Common myeloid progenitor, CD34-positive (primary cell): ENCODE data around the gene FAM227B.
"Not testable (repeated sequence)": the region's sequence is repeated elsewhere in the genome, so short reads cannot be mapped to it uniquely, and the experiment has no call there.

Experiments used
- CTCF ChIA-PET: fragments of 350-600 bp; sonication (Branson Sonifier 250); formaldehyde crosslinking; loops from one replicate; lab custom pipeline; 2021; ENCODE audit warnings: antibody characterized with exemption; lab: Charles Lee
- POLR2A ChIA-PET: fragments of 350-600 bp; sonication (Branson Sonifier 250); formaldehyde crosslinking; loops from one replicate; lab custom pipeline; 2021; ENCODE audit warnings: antibody characterized with exemption; lab: Charles Lee
- DNase-seq, 3 donors: peaks; one replicate each; pipeline versions ENCODE4 v3.0.0 to v3.0.0-alpha.2; 2013
- H3K27ac ChIP-seq, 2 experiments: 1 replicate in 1 of 2; 2 replicates in 1 of 2; pipeline ENCODE4 v1.7.0; 2013; ENCODE audit warnings: inconsistent platforms in 2 of 2, low read length in 2 of 2, mild to moderate bottlenecking in 2 of 2, low read depth in 1 of 2, moderate library complexity in 1 of 2; ENCODE audit not compliant: severe bottlenecking in 2 of 2, insufficient read depth in 1 of 2, poor library complexity in 1 of 2
- H3K27me3 ChIP-seq, 5 experiments: replicated peaks in 2 of 5; 1 replicate in 3 of 5; 2 replicates in 2 of 5; pipeline versions ENCODE4 v1.6.1 to v1.7.0; 2013; ENCODE audit warnings: low read length in 4 of 5, mild to moderate bottlenecking in 2 of 5, moderate library complexity in 2 of 5, inconsistent platforms in 1 of 5; ENCODE audit not compliant: insufficient read depth in 5 of 5, control insufficient read depth in 4 of 5
- H3K36me3 ChIP-seq, 4 experiments: 1 replicate in 2 of 4; 2 replicates in 2 of 4; pipeline versions ENCODE4 v1.6.1 to v1.7.0; 2013; ENCODE audit warnings: low read length in 3 of 4, control low read depth in 1 of 4, mild to moderate bottlenecking in 1 of 4; ENCODE audit not compliant: control insufficient read depth in 4 of 4, insufficient read depth in 4 of 4
- H3K4me1 ChIP-seq, 4 experiments: 1 replicate in 3 of 4; 2 replicates in 1 of 4; pipeline versions ENCODE4 v1.6.1 to v1.7.1; 2013; ENCODE audit warnings: low read length in 3 of 4, mild to moderate bottlenecking in 3 of 4, control low read depth in 1 of 4, inconsistent platforms in 1 of 4, moderate library complexity in 1 of 4; ENCODE audit not compliant: control insufficient read depth in 4 of 4, insufficient read depth in 4 of 4; ENCODE audit errors: control extremely low read depth in 1 of 4
- H3K4me3 ChIP-seq, 7 experiments: 1 replicate in 4 of 7; 2 replicates in 3 of 7; pipeline versions ENCODE4 v1.5.1 to v1.7.0; 2013; ENCODE audit warnings: mild to moderate bottlenecking in 7 of 7, low read length in 6 of 7, moderate library complexity in 6 of 7, inconsistent platforms in 2 of 7, low read depth in 2 of 7, control low read depth in 1 of 7; ENCODE audit not compliant: insufficient read depth in 4 of 7, control insufficient read depth in 1 of 7; ENCODE audit errors: extremely low read depth in 1 of 7
- H3K9me3 ChIP-seq, 5 experiments: 1 replicate in 4 of 5; 2 replicates in 1 of 5; pipeline versions ENCODE4 v1.6.1 to v1.7.1; 2013; ENCODE audit warnings: low read length in 4 of 5, mild to moderate bottlenecking in 2 of 5, inconsistent platforms in 1 of 5, low read depth in 1 of 5, moderate library complexity in 1 of 5; ENCODE audit not compliant: control insufficient read depth in 4 of 5, insufficient read depth in 2 of 5; ENCODE audit errors: control extremely low read depth in 1 of 5
- WGBS: methylation state at CpG from one replicate; pipeline ENCODE4 v1.1.5; 2013; ENCODE audit not compliant: insufficient coverage; 5-methylcytosine and 5-hydroxymethylcytosine counted together

The FAM227B gene

GRCh38 chr15:49521802-49522201, 98.8 kb downstream of the FAM227B start:
- DNase-seq: peak in 1 of 3 donors; percentile 3
- H3K4me1 ChIP-seq: no peaks in the 10 kb centered on the region
- H3K27ac ChIP-seq: no peak overlapping the region
- peaks cover 0 to 22% (median 6%) of the 10 kb centered on the region in 5 experiments for H3K9me3 ChIP-seq
- no peaks in the 10 kb centered on the region for H3K27me3 ChIP-seq
- H3K36me3 ChIP-seq: no peaks in the 10 kb centered on the region
- CTCF ChIA-PET: interaction anchor here (0.7 kb wide), 1 partner anchor 45 kb away, joined by 3 read pairs; no protein-coding TSS in a partner anchor
- H3K4me3 ChIP-seq: no peak overlapping the region
- POLR2A ChIA-PET: interaction anchor here (0.6 kb wide), 1 partner anchor 17 kb away, joined by 5 read pairs; no protein-coding TSS in a partner anchor
- WGBS: 100% methylated on average over 2 of the region's 3 CpGs

DNA sequence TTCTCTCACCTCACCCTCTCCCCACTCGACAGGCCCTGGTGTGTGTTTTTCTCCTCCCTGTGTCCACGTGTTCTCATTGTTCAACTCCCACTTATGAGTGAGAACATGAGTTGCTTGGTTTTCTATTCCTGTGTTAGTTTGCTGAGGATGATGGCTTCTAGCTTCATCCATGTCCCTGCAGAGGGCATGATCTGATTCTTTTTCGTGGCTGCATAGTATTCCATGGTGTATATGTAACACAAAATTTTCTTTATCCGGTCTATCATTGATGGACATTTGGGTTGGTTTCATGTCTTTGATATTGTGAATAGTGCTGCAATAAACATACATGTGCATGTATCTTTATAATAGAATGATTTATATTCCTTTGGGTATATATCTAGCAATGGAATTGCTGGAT, 107.9 kb downstream of the FAM227B start:
- CTCF ChIA-PET, H3K4me3 ChIP-seq, H3K9me3 ChIP-seq, H3K27me3 ChIP-seq, H3K36me3 ChIP-seq, DNase-seq, POLR2A ChIA-PET, H3K27ac ChIP-seq, H3K4me1 ChIP-seq: not testable (repeated sequence)
- WGBS: no CpG with 5 or more reads among the region's 4 CpGs

DNA sequence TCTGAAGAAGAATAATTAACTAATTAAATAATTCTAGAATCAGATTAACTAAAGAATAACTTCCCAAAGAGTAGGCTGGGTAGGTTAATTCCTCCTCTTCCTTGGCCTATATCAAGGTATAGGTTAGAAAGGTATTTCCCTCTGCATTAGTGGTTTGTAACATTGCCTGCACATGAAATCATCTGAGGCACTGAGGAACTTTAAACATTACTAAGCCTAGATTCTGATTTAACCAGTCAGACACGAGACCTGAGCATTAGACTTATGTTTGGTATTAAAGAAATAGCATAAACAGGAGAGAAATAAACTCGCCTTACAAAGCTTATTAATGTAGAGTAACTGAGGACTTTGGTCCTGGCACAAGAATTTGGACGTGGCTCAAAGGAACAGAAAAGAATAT, 113.4 kb downstream of the FAM227B start:
- ChIA-PET POLR2A (no interaction called here), CTCF (no interaction called here)
- Histone ChIP-seq H3K36me3 (no peaks in the 10 kb centered on the region), H3K4me1 (no peaks in the 10 kb centered on the region), H3K4me3 (no peak overlapping the region), H3K27me3 (no peaks in the 10 kb centered on the region), H3K9me3 (peaks cover 0 to 7% (median under 1%) of the 10 kb centered on the region in 5 experiments), H3K27ac (no peak overlapping the region)
- WGBS: 100% methylated on average over 3 of the region's 3 CpGs
- no peak for DNase-seq

DNA sequence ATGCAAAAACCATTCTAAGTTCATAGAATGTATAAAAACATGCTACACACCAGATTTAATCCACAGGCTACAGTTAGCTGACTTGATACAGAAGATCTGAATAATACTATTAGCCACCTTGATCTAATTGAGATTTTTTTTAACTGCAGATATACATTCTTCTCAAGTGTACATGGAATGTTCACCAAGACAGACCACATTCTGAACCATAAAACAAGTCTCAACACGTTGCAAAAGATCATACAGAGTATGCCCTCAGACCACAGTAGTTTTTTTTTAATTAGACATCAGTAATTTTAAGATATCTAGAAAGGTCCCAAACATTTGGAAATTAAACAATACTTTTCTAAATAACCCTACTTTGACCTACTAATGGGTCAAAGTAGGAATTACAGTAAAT, 114.3 kb downstream of the FAM227B start:
- Histone ChIP-seq H3K4me3 (no peak overlapping the region), H3K27ac (no peak overlapping the region), H3K27me3 (no peaks in the 10 kb centered on the region), H3K4me1 (no peaks in the 10 kb centered on the region), H3K9me3 (peaks cover 0 to 15% (median 8%) of the 10 kb centered on the region in 5 experiments), H3K36me3 (no peaks in the 10 kb centered on the region)
- CTCF ChIA-PET: no interaction called here
- POLR2A ChIA-PET: no interaction called here
- no CpG with 5 or more reads among the region's 1 CpG for WGBS
- no peak for DNase-seq

DNA sequence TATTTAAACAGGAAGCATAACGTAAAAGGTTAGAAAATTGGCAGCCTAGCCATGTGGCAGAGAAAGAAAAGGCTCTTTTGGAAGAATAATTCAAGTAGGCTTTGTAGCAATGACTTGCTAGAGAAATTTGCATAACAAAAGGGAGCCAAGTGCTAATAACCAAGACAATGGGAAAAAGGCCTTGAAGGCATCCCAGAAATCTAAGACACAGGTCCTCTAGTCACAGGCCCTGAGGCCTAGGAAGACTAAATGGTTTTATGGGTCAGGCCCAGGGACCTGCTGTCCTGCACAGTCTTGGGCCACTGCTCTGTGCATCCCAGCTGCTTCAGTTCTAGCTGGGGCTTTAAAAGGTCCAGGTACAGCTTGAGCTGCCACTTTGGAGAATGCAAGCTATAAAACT, 119.0 kb downstream of the FAM227B start:
- Histone ChIP-seq H3K36me3 (no peaks in the 10 kb centered on the region), H3K9me3 (peaks cover 0 to 18% (median 12%) of the 10 kb centered on the region in 5 experiments), H3K27ac (no peak overlapping the region), H3K4me3 (no peak overlapping the region), H3K27me3 (no peaks in the 10 kb centered on the region), H3K4me1 (no peaks in the 10 kb centered on the region)
- WGBS: 100% methylated on average over 1 of the region's 1 CpG
- DNase-seq: no peak
- ChIA-PET CTCF (no interaction called here), POLR2A (no interaction called here)

- POLR2A ChIA-PET: no interaction called here
- no peaks in the 10 kb centered on the region for H3K4me1 ChIP-seq
- no CpG with 5 or more reads among the region's 3 CpGs for WGBS
- H3K27me3 ChIP-seq: no peaks in the 10 kb centered on the region
- no peak for DNase-seq
- H3K4me3 ChIP-seq: no peak overlapping the region
- H3K9me3 ChIP-seq: peaks cover 0 to 4% (median under 1%) of the 10 kb centered on the region in 5 experiments
- no peaks in the 10 kb centered on the region for H3K36me3 ChIP-seq
- H3K27ac ChIP-seq: no peak overlapping the region
- CTCF ChIA-PET: no interaction called here
Measured at GRCh38 chr15:49495993-49496753, 124.4 kb downstream of the FAM227B start.

GRCh38 chr15:49494842-49495241, 125.8 kb downstream of the FAM227B start:
- ChIA-PET POLR2A (no interaction called here), CTCF (no interaction called here)
- no CpG with 5 or more reads among the region's 1 CpG for WGBS
- no peak for DNase-seq
- H3K4me1 ChIP-seq: no peaks in the 10 kb centered on the region
- H3K9me3 ChIP-seq: no peaks in the 10 kb centered on the region
- no peak overlapping the region for H3K4me3 ChIP-seq
- H3K36me3 ChIP-seq: no peaks in the 10 kb centered on the region
- no peaks in the 10 kb centered on the region for H3K27me3 ChIP-seq
- H3K27ac ChIP-seq: no peak overlapping the region
